K562 (cell line): ENCODE results near the gene CYFIP2.

Experiments used
- BHLHE40 ChIP-seq: IDR thresholded peaks from 2 replicates; pipeline ENCODE4 v1.6.1; 2011; ENCODE audit warnings: low read length, improper control_type of control experiment
- ELF1 ChIP-seq: fragments of 200-800 bp; sonication (Bioruptor generic); IDR thresholded peaks from 2 replicates; pipeline ENCODE4 v1.6.1; 2016; ENCODE audit warnings: missing genetic modification characterization, missing compliant biosample characterization
- MAFF ChIP-seq: IDR thresholded peaks from 2 replicates; pipeline ENCODE4 v1.6.1; 2012; ENCODE audit warnings: low read length, improper control_type of control experiment
- MYNN ChIP-seq, 2 experiments: sonication (generic); formaldehyde crosslinking in 1 of 2; IDR thresholded peaks; 2 replicates each; pipeline versions ENCODE4 v1.5.0 to v1.6.1; 2016 to 2020; ENCODE audit warnings: antibody characterized with exemption in 1 of 2, missing genetic modification reagents in 1 of 2
- RBM22 ChIP-seq: fragments of 200-400 bp; formaldehyde crosslinking; IDR thresholded peaks from 2 replicates; pipeline ENCODE4 v1.6.1; 2018; ENCODE audit warnings: low read length, low read depth; ENCODE audit not compliant: poor library complexity, severe bottlenecking
- SRF ChIP-seq, 2 experiments: fragments of 250-450, 450-650 bp in 1 of 2; sonication (Bioruptor Pico) in 1 of 2; sonication (generic) in 1 of 2; formaldehyde crosslinking; IDR thresholded peaks; 2 replicates each; pipeline versions ENCODE4 v1.5.0 to v1.5.1; 2020 to 2022; ENCODE audit warnings: mild to moderate bottlenecking in 1 of 2, missing genetic modification reagents in 1 of 2
- ZBTB26 ChIP-seq: fragments of 450-650 bp; formaldehyde crosslinking; IDR thresholded peaks from 2 replicates; pipeline ENCODE4 v1.4.0; 2022; ENCODE audit warnings: missing genetic modification characterization
- ZNF133 ChIP-seq: fragments of 250-450 bp; sonication (Bioruptor Pico); IDR thresholded peaks from 2 replicates; pipeline ENCODE4 v1.4.0; 2020; ENCODE audit warnings: mild to moderate bottlenecking
- ZNF3 ChIP-seq: fragments of 250-450 bp; sonication (Bioruptor Pico); IDR thresholded peaks from 2 replicates; pipeline ENCODE4 v1.5.0; 2021; ENCODE audit warnings: mild to moderate bottlenecking, moderate library complexity
- ZNF655 ChIP-seq: fragments of 250-450 bp; sonication (Bioruptor Pico); IDR thresholded peaks from 2 replicates; pipeline ENCODE4 v1.5.0; 2021
- TF ChIP-seq, protein P1 (sequence below), 3 experiments: IDR thresholded peaks in 2 of 3; conservative IDR thresholded peaks in 1 of 3; 2 replicates each; pipeline ENCODE4 v1.5.1; 2011 to 2012; ENCODE audit warnings: low read length in 3 of 3, mild to moderate bottlenecking in 3 of 3, control low read depth in 2 of 3, improper control_type of control experiment in 1 of 3, inconsistent platforms in 1 of 3, low read depth in 1 of 3, mixed read lengths in 1 of 3, moderate library complexity in 1 of 3; ENCODE audit not compliant: insufficient read depth in 2 of 3
- TF ChIP-seq, protein P2 (sequence below): fragments of 450-650 bp; IDR thresholded peaks from 2 replicates; pipeline ENCODE4 v1.6.1; 2018; ENCODE audit not compliant: partially characterized antibody
- TF ChIP-seq, protein P3 (sequence below): fragments of 250-450 bp; sonication (Bioruptor Pico); IDR thresholded peaks from 2 replicates; pipeline ENCODE4 v1.8.0; 2022; ENCODE audit warnings: moderate library complexity, mild to moderate bottlenecking, inconsistent platforms

DNA sequence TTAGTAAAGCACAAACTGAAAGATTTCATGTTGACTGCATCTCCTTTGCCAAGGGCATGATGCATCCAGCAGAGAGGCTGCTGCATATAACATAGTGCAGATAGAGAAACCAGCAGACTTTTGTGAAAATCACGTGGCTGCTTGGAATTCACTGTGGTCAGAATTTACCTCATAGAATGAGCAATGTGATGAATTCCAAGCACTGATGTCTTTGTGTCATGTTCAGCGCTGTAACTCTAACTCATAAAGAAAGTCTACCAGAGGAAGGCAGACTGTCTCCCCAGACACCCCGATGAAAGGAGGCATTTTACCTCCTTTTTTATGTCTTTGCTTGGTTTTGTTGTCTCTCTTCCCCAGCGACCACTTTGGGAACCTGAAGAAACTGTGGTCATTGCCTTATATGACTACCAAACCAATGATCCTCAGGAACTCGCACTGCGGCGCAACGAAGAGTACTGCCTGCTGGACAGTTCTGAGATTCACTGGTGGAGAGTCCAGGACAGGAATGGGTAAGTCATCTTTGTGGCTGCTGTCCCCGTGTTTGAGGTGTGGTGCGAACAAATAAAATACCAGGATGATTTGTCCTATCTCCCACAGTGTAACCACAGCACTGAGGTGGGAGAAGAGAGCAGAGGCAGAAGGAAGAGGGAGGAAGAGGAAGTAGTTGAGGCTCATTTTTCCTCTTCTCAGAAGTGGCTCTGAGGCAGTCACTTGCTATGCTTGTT is 43.3 kb upstream of the CYFIP2 start:
- TF ChIP-seq MYNN (IDR thresholded peaks at IDR 0.05) (no peak), MYNN (CRISPR knock-in tag; IDR thresholded peaks at IDR 0.05) (no peak), MAFF (no peak), ZNF3 (CRISPR knock-in tag) (no peak), ZNF133 (CRISPR knock-in tag) (no peak), ELF1 (no peak), RBM22 (no peak), ZNF655 (CRISPR knock-in tag) (no peak), BHLHE40 (no peak), ZBTB26 (no peak), SRF (CRISPR knock-in tag; IDR thresholded peaks at IDR 0.05) (no peak)
- TF ChIP-seq, protein P1, sequence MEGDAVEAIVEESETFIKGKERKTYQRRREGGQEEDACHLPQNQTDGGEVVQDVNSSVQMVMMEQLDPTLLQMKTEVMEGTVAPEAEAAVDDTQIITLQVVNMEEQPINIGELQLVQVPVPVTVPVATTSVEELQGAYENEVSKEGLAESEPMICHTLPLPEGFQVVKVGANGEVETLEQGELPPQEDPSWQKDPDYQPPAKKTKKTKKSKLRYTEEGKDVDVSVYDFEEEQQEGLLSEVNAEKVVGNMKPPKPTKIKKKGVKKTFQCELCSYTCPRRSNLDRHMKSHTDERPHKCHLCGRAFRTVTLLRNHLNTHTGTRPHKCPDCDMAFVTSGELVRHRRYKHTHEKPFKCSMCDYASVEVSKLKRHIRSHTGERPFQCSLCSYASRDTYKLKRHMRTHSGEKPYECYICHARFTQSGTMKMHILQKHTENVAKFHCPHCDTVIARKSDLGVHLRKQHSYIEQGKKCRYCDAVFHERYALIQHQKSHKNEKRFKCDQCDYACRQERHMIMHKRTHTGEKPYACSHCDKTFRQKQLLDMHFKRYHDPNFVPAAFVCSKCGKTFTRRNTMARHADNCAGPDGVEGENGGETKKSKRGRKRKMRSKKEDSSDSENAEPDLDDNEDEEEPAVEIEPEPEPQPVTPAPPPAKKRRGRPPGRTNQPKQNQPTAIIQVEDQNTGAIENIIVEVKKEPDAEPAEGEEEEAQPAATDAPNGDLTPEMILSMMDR (IDR thresholded peaks at IDR 0.05 in 2 of 3, conservative IDR thresholded peaks at IDR 0.05 in 1 of 3; ENCODE audit: insufficient read depth in 2 of 3, low read depth in 1 of 3, low read length in 3 of 3), result no peak
- TF ChIP-seq, protein P2, sequence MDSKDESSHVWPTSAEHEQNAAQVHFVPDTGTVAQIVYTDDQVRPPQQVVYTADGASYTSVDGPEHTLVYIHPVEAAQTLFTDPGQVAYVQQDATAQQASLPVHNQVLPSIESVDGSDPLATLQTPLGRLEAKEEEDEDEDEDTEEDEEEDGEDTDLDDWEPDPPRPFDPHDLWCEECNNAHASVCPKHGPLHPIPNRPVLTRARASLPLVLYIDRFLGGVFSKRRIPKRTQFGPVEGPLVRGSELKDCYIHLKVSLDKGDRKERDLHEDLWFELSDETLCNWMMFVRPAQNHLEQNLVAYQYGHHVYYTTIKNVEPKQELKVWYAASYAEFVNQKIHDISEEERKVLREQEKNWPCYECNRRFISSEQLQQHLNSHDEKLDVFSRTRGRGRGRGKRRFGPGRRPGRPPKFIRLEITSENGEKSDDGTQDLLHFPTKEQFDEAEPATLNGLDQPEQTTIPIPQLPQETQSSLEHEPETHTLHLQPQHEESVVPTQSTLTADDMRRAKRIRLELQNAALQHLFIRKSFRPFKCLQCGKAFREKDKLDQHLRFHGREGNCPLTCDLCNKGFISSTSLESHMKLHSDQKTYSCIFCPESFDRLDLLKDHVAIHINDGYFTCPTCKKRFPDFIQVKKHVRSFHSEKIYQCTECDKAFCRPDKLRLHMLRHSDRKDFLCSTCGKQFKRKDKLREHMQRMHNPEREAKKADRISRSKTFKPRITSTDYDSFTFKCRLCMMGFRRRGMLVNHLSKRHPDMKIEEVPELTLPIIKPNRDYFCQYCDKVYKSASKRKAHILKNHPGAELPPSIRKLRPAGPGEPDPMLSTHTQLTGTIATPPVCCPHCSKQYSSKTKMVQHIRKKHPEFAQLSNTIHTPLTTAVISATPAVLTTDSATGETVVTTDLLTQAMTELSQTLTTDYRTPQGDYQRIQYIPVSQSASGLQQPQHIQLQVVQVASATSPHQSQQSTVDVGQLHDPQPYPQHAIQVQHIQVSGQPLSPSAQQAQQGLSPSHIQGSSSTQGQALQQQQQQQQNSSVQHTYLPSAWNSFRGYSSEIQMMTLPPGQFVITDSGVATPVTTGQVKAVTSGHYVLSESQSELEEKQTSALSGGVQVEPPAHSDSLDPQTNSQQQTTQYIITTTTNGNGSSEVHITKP, result no peak
- TF ChIP-seq, protein P3, sequence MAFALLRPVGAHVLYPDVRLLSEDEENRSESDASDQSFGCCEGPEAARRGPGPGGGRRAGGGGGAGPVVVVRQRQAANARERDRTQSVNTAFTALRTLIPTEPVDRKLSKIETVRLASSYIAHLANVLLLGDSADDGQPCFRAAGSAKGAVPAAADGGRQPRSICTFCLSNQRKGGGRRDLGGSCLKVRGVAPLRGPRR (CRISPR knock-in tag), result no peak
